HepG2 (cell line): Measurements from ENCODE around the gene TMOD3.

ENCODE experiments used
- CEBPB ChIP-seq: IDR thresholded peaks from 2 replicates; pipeline ENCODE4 v1.6.1; 2011; ENCODE audit warnings: low read depth, low read length, improper control_type of control experiment, borderline replicate concordance
- MYC ChIP-seq: sonication (generic); formaldehyde crosslinking; IDR thresholded peaks from 2 replicates; pipeline ENCODE4 v1.9.0; 2021; ENCODE audit warnings: missing genetic modification reagents, borderline replicate concordance
- YY1 ChIP-seq: IDR thresholded peaks from 2 replicates; pipeline ENCODE4 v1.6.1; 2011; ENCODE audit warnings: low read length, low read depth, moderate library complexity, mild to moderate bottlenecking; ENCODE audit not compliant: insufficient read depth, insufficient replicate concordance
- TF ChIP-seq, protein P1 (sequence below): sonication (generic); formaldehyde crosslinking; IDR thresholded peaks from 2 replicates; pipeline ENCODE4 v1.5.0; 2020; ENCODE audit warnings: mild to moderate bottlenecking, missing genetic modification reagents, moderate library complexity
- TF ChIP-seq, protein P2 (sequence below): sonication (generic); formaldehyde crosslinking; IDR thresholded peaks from 2 replicates; pipeline ENCODE4 v1.4.0; 2020; ENCODE audit warnings: missing genetic modification reagents
- TF ChIP-seq, protein P3 (sequence below): sonication (generic); IDR thresholded peaks from 2 replicates; pipeline ENCODE4 v1.6.1; 2016; ENCODE audit warnings: low read depth, borderline replicate concordance
- TF ChIP-seq, protein P4 (sequence below): sonication (generic); formaldehyde crosslinking; IDR thresholded peaks from 2 replicates; pipeline ENCODE4 v1.4.0; 2020; ENCODE audit warnings: mild to moderate bottlenecking, missing genetic modification reagents, borderline replicate concordance

DNA sequence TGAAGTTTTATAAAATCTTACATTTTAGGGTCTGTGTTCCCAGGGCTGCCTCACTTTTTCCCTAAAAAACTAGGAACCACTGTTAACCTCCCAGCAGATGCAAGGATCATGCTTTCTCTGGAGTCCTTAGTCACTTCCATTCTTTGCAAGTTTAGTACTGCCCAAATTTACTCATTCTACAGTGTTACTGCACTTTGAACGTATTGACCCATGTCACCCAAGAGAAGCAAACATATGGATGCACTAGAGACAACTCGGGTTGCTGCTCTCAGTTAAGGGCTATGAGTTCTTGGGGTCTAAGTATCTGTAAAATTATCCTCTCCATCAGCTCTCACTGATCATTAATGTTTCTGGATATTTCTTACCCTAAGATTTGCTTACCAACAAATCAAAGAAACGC, 83.1 kb downstream of the TMOD3 start:
- TF ChIP-seq CEBPB (no peak), MYC (CRISPR knock-in tag) (no peak), YY1 (no peak)
- TF ChIP-seq, protein P1, sequence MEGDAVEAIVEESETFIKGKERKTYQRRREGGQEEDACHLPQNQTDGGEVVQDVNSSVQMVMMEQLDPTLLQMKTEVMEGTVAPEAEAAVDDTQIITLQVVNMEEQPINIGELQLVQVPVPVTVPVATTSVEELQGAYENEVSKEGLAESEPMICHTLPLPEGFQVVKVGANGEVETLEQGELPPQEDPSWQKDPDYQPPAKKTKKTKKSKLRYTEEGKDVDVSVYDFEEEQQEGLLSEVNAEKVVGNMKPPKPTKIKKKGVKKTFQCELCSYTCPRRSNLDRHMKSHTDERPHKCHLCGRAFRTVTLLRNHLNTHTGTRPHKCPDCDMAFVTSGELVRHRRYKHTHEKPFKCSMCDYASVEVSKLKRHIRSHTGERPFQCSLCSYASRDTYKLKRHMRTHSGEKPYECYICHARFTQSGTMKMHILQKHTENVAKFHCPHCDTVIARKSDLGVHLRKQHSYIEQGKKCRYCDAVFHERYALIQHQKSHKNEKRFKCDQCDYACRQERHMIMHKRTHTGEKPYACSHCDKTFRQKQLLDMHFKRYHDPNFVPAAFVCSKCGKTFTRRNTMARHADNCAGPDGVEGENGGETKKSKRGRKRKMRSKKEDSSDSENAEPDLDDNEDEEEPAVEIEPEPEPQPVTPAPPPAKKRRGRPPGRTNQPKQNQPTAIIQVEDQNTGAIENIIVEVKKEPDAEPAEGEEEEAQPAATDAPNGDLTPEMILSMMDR (CRISPR knock-in tag), result no peak
- TF ChIP-seq, protein P2, sequence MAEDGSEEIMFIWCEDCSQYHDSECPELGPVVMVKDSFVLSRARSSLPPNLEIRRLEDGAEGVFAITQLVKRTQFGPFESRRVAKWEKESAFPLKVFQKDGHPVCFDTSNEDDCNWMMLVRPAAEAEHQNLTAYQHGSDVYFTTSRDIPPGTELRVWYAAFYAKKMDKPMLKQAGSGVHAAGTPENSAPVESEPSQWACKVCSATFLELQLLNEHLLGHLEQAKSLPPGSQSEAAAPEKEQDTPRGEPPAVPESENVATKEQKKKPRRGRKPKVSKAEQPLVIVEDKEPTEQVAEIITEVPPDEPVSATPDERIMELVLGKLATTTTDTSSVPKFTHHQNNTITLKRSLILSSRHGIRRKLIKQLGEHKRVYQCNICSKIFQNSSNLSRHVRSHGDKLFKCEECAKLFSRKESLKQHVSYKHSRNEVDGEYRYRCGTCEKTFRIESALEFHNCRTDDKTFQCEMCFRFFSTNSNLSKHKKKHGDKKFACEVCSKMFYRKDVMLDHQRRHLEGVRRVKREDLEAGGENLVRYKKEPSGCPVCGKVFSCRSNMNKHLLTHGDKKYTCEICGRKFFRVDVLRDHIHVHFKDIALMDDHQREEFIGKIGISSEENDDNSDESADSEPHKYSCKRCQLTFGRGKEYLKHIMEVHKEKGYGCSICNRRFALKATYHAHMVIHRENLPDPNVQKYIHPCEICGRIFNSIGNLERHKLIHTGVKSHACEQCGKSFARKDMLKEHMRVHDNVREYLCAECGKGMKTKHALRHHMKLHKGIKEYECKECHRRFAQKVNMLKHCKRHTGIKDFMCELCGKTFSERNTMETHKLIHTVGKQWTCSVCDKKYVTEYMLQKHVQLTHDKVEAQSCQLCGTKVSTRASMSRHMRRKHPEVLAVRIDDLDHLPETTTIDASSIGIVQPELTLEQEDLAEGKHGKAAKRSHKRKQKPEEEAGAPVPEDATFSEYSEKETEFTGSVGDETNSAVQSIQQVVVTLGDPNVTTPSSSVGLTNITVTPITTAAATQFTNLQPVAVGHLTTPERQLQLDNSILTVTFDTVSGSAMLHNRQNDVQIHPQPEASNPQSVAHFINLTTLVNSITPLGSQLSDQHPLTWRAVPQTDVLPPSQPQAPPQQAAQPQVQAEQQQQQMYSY (CRISPR knock-in tag), result no peak
- TF ChIP-seq, protein P3, sequence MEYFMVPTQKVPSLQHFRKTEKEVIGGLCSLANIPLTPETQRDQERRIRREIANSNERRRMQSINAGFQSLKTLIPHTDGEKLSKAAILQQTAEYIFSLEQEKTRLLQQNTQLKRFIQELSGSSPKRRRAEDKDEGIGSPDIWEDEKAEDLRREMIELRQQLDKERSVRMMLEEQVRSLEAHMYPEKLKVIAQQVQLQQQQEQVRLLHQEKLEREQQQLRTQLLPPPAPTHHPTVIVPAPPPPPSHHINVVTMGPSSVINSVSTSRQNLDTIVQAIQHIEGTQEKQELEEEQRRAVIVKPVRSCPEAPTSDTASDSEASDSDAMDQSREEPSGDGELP, result no peak
- TF ChIP-seq, protein P4, sequence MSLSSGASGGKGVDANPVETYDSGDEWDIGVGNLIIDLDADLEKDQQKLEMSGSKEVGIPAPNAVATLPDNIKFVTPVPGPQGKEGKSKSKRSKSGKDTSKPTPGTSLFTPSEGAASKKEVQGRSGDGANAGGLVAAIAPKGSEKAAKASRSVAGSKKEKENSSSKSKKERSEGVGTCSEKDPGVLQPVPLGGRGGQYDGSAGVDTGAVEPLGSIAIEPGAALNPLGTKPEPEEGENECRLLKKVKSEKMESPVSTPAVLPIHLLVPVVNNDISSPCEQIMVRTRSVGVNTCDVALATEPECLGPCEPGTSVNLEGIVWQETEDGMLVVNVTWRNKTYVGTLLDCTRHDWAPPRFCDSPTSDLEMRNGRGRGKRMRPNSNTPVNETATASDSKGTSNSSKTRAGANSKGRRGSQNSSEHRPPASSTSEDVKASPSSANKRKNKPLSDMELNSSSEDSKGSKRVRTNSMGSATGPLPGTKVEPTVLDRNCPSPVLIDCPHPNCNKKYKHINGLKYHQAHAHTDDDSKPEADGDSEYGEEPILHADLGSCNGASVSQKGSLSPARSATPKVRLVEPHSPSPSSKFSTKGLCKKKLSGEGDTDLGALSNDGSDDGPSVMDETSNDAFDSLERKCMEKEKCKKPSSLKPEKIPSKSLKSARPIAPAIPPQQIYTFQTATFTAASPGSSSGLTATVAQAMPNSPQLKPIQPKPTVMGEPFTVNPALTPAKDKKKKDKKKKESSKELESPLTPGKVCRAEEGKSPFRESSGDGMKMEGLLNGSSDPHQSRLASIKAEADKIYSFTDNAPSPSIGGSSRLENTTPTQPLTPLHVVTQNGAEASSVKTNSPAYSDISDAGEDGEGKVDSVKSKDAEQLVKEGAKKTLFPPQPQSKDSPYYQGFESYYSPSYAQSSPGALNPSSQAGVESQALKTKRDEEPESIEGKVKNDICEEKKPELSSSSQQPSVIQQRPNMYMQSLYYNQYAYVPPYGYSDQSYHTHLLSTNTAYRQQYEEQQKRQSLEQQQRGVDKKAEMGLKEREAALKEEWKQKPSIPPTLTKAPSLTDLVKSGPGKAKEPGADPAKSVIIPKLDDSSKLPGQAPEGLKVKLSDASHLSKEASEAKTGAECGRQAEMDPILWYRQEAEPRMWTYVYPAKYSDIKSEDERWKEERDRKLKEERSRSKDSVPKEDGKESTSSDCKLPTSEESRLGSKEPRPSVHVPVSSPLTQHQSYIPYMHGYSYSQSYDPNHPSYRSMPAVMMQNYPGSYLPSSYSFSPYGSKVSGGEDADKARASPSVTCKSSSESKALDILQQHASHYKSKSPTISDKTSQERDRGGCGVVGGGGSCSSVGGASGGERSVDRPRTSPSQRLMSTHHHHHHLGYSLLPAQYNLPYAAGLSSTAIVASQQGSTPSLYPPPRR (CRISPR knock-in tag), result no peak
